SK-N-SH (cell line): ENCODE results near the gene IGF2. TPM values are rescaled to one million over a fixed set of nuclear protein-coding genes. Genes with fewer than 3 reads are reported as not detected.

Source experiments
- CTCF ChIA-PET: fragments of 300-600, 350-600 bp; formaldehyde crosslinking; extraction: SDS; loops from one replicate; lab custom pipeline; 2021; lab: Yijun Ruan, JAX
- POLR2A ChIA-PET: fragments of 350-600 bp; sonication (Branson Sonifier 250); formaldehyde crosslinking; extraction: SDS; loops from one replicate; lab custom pipeline; 2020; ENCODE audit warnings: antibody characterized with exemption, inconsistent platforms; lab: Yijun Ruan, JAX
- DNase-seq: peaks from one replicate; pipeline ENCODE4 v3.0.0; 2012
- H2AFZ ChIP-seq: fragments of 200-600 bp; sonication (generic); 2 replicates; pipeline ENCODE4 v1.8.1; 2016; ENCODE audit warnings: antibody characterized with exemption, mild to moderate bottlenecking, low read depth
- H3F3A ChIP-seq: fragments of 200-600 bp; sonication (generic); replicated peaks from 2 replicates; pipeline ENCODE3; 2016; ENCODE audit warnings: antibody characterized with exemption, mild to moderate bottlenecking; ENCODE audit not compliant: insufficient read depth
- H3K27ac ChIP-seq, 2 experiments: fragments of 200-500 bp in 1 of 2; fragments of 200-600 bp in 1 of 2; sonication (Bioruptor generic) in 1 of 2; sonication (generic), shearing (Covaris generic) in 1 of 2; 2 replicates each; pipeline versions ENCODE4 v1.5.1 to v1.6.1; 2014 to 2016; ENCODE audit warnings: low read depth in 2 of 2, inconsistent platforms in 1 of 2, low read length in 1 of 2, mild to moderate bottlenecking in 1 of 2, mixed read lengths in 1 of 2
- H3K27me3 ChIP-seq: fragments of 200-600 bp; sonication (generic), shearing (Covaris generic); 2 replicates; pipeline ENCODE4 v1.6.1; 2016; ENCODE audit warnings: mixed run types; ENCODE audit not compliant: insufficient read depth
- H3K36me3 ChIP-seq, 2 experiments: fragments of 200-500 bp in 1 of 2; fragments of 200-600 bp in 1 of 2; sonication (Bioruptor generic) in 1 of 2; sonication (generic) in 1 of 2; replicated peaks in 1 of 2; 2 replicates each; pipeline versions ENCODE3 to v1.5.1; 2014 to 2016; ENCODE audit warnings: low read length in 1 of 2, mild to moderate bottlenecking in 1 of 2; ENCODE audit not compliant: insufficient read depth in 2 of 2, control insufficient read depth in 1 of 2
- H3K4me1 ChIP-seq, 2 experiments: fragments of 200-500 bp in 1 of 2; fragments of 200-600 bp in 1 of 2; sonication (Bioruptor generic) in 1 of 2; sonication (generic), shearing (Covaris generic) in 1 of 2; 2 replicates each; pipeline versions ENCODE4 v1.5.1 to v1.6.1; 2014 to 2016; ENCODE audit warnings: low read depth in 1 of 2, low read length in 1 of 2, mixed run types in 1 of 2; ENCODE audit not compliant: insufficient read depth in 2 of 2, control insufficient read depth in 1 of 2
- H3K4me2 ChIP-seq: fragments of 200-600 bp; sonication (generic), shearing (Covaris generic); 2 replicates; pipeline ENCODE4 v1.6.1; 2017; ENCODE audit warnings: mixed run types
- H3K4me3 ChIP-seq, 2 experiments: fragments of 200-500 bp in 1 of 2; fragments of 200-600 bp in 1 of 2; sonication (Bioruptor generic) in 1 of 2; sonication (generic), shearing (Covaris generic) in 1 of 2; 2 replicates each; pipeline versions ENCODE4 v1.5.1 to v1.8.1; 2014 to 2016; ENCODE audit warnings: low read depth in 2 of 2, inconsistent platforms in 1 of 2, low read length in 1 of 2, mild to moderate bottlenecking in 1 of 2, mixed read lengths in 1 of 2, moderate library complexity in 1 of 2
- H3K79me2 ChIP-seq: fragments of 200-600 bp; sonication (generic); 2 replicates; pipeline ENCODE4 v1.8.1; 2017; ENCODE audit warnings: mild to moderate bottlenecking; ENCODE audit not compliant: insufficient read depth
- H3K9ac ChIP-seq: fragments of 200-600 bp; sonication (generic); 2 replicates; pipeline ENCODE4 v1.6.1; 2017; ENCODE audit warnings: mixed run types
- H3K9me2 ChIP-seq: fragments of 200-600 bp; sonication (generic); 2 replicates; pipeline ENCODE4 v1.6.1; 2017; ENCODE audit warnings: mixed run types
- H3K9me3 ChIP-seq: fragments of 200-600 bp; sonication (generic); 2 replicates; pipeline ENCODE4 v1.6.1; 2017; ENCODE audit warnings: mixed run types, mild to moderate bottlenecking, moderate library complexity
- H4K20me1 ChIP-seq: fragments of 200-600 bp; sonication (generic); 2 replicates; pipeline ENCODE4 v1.6.1; 2017; ENCODE audit warnings: mild to moderate bottlenecking, mixed run types; ENCODE audit not compliant: insufficient read depth
- ELF1 ChIP-seq: IDR thresholded peaks from 2 replicates; pipeline ENCODE4 v1.4.0; 2012
- EP300 ChIP-seq, 2 experiments: IDR thresholded peaks; 2 replicates each; pipeline versions ENCODE4 v1.4.0 to v1.6.1; 2012; ENCODE audit warnings: borderline replicate concordance in 1 of 2, low read depth in 1 of 2, low read length in 1 of 2
- EZH2phosphoT487 ChIP-seq: fragments of 200-600 bp; sonication (generic); IDR thresholded peaks from 2 replicates; pipeline ENCODE4 v1.6.1; 2017; ENCODE audit warnings: low read depth, mixed run types, mild to moderate bottlenecking, antibody characterized with exemption, moderate library complexity, borderline replicate concordance
- FOXM1 ChIP-seq: IDR thresholded peaks from 2 replicates; pipeline ENCODE4 v1.4.0; 2012; ENCODE audit warnings: low read depth, mild to moderate bottlenecking
- GABPA ChIP-seq: IDR thresholded peaks from 2 replicates; pipeline ENCODE4 v1.4.0; 2012; ENCODE audit warnings: low read depth, mild to moderate bottlenecking
- GATA2 ChIP-seq: sonication (generic); formaldehyde crosslinking; IDR thresholded peaks from 2 replicates; pipeline ENCODE4 v1.5.0; 2020; ENCODE audit warnings: mild to moderate bottlenecking, missing genetic modification reagents
- JUND ChIP-seq: IDR thresholded peaks from 2 replicates; pipeline ENCODE4 v1.4.0; 2012
- POLR2AphosphoS5 ChIP-seq: IDR thresholded peaks from 2 replicates; pipeline ENCODE4 v1.6.1; 2012; ENCODE audit warnings: low read depth, low read length
- RAD21 ChIP-seq: IDR thresholded peaks from 2 replicates; pipeline ENCODE4 v1.6.1; 2012; ENCODE audit warnings: mild to moderate bottlenecking, low read length
- RCOR1 ChIP-seq: fragments of 150-350 bp; IDR thresholded peaks from 2 replicates; pipeline ENCODE4 v1.6.1; 2017; ENCODE audit warnings: antibody characterized with exemption, low read length
- SMC3 ChIP-seq: IDR thresholded peaks from 2 replicates; pipeline ENCODE4 v1.6.1; 2012; ENCODE audit warnings: low read depth, low read length, improper control_type of control experiment
- TAF1 ChIP-seq: IDR thresholded peaks from 2 replicates; pipeline ENCODE4 v1.6.1; 2012; ENCODE audit warnings: low read depth, mild to moderate bottlenecking, low read length, moderate library complexity, borderline replicate concordance
- TCF12 ChIP-seq: IDR thresholded peaks from 2 replicates; pipeline ENCODE4 v1.4.0; 2012
- TEAD4 ChIP-seq: IDR thresholded peaks from 2 replicates; pipeline ENCODE4 v1.4.0; 2012; ENCODE audit warnings: mild to moderate bottlenecking, borderline replicate concordance; ENCODE audit not compliant: insufficient read depth
- USF2 ChIP-seq: fragments of 150-350 bp; IDR thresholded peaks from 2 replicates; pipeline ENCODE4 v1.6.1; 2017; ENCODE audit warnings: antibody characterized with exemption, low read length, low read depth, borderline replicate concordance
- YY1 ChIP-seq: IDR thresholded peaks from 2 replicates; pipeline ENCODE4 v1.4.0; 2012; ENCODE audit warnings: low read depth, mild to moderate bottlenecking
- WGBS: methylation state at CpG from one replicate; pipeline ENCODE4 v1.1.6; 2017; ENCODE audit warnings: low lambda C conversion rate; 5-methylcytosine and 5-hydroxymethylcytosine counted together
- polyA plus RNA-seq, 3 experiments: library from polyadenylated mRNA; depleted of rRNA; stranded (reverse); fragments of >200 nt; gene quantifications; 2 replicates each; pipeline ENCODE4 v1.2.3, GENCODE V29; 2012

Gene IGF2
- polyA plus RNA-seq, 1 of the 3 experiments (the other 2 are of a cell fraction): 0.05 TPM

- no peaks in the 10 kb centered on the region for H4K20me1 ChIP-seq
- H3K4me1 ChIP-seq: peaks cover 0 to 1% of the 10 kb centered on the region in 2 experiments; a peak in 1 of 4 replicates
- H3K4me3 ChIP-seq: no peak overlapping the region
- ChIA-PET POLR2A (no interaction called here), CTCF (interaction anchor here (1.3 to 1.6 kb wide), 2 partner anchors 37 to 38 kb away, joined by 3 to 4 read pairs; no protein-coding TSS in a partner anchor)
- no peaks in the 10 kb centered on the region for H3F3A ChIP-seq
- no peaks in the 10 kb centered on the region for H3K27me3 ChIP-seq
- H3K36me3 ChIP-seq: no peaks in the 10 kb centered on the region
- WGBS: 52% methylated on average over 18 of the region's 32 CpGs
- no peak overlapping the region for H3K4me2 ChIP-seq
- no peak overlapping the region for H2AFZ ChIP-seq
- H3K9me2 ChIP-seq: no peaks in the 10 kb centered on the region
- H3K9ac ChIP-seq: no peak overlapping the region
- no peak for DNase-seq
- no peaks in the 10 kb centered on the region for H3K79me2 ChIP-seq
- H3K27ac ChIP-seq: no peak overlapping the region
- TF ChIP-seq JUND (no peak), RAD21 (no peak), USF2 (no peak), ELF1 (no peak), YY1 (no peak), SMC3 (no peak), EZH2phosphoT487 (no peak)
- H3K9me3 ChIP-seq: no peaks in the 10 kb centered on the region
Observed at GRCh38 chr11:2114430-2115241, 24.6 kb downstream of the IGF2 start.

- Histone ChIP-seq H3K4me2 (no peak overlapping the region), H3K4me1 (peaks cover 0 to 4% of the 10 kb centered on the region in 2 experiments; a peak in 1 of 4 replicates), H4K20me1 (no peaks in the 10 kb centered on the region), H3K27ac (no peak overlapping the region), H2AFZ (no peak overlapping the region), H3K36me3 (no peaks in the 10 kb centered on the region), H3F3A (no peaks in the 10 kb centered on the region), H3K79me2 (no peaks in the 10 kb centered on the region), H3K9me2 (no peaks in the 10 kb centered on the region), H3K9ac (no peak overlapping the region), H3K27me3 (no peaks in the 10 kb centered on the region), H3K4me3 (no peak overlapping the region), H3K9me3 (no peaks in the 10 kb centered on the region)
- ChIA-PET CTCF (interaction anchor here (1.3 to 1.6 kb wide), 2 partner anchors 37 to 38 kb away, joined by 3 to 4 read pairs; no protein-coding TSS in a partner anchor), POLR2A (no interaction called here)
- no peak for TF ChIP-seq EP300 (IDR thresholded peaks at IDR 0.05; ENCODE audit: borderline replicate concordance in 1 of 2, low read depth in 1 of 2, low read length in 1 of 2)
- TF ChIP-seq GABPA: no peak
- no peak for TF ChIP-seq RCOR1
- TF ChIP-seq GATA2 (CRISPR knock-in tag): no peak
- TF ChIP-seq POLR2AphosphoS5: no peak
- TF ChIP-seq FOXM1: no peak
- TF ChIP-seq TEAD4: no peak
- TF ChIP-seq TCF12: no peak
- no peak for TF ChIP-seq TAF1
- no peak for DNase-seq
- WGBS: 60% methylated on average over 11 of the region's 11 CpGs
Observed at GRCh38 chr11:2113776-2114175, 25.4 kb downstream of the IGF2 start.
